GM12872 (cell line): ENCODE data around the gene HID1.
A peak's percentile ranks its signal among the peaks of the same experiment; 100 is the strongest.

ENCODE experiments used
- CTCF ChIP-seq: IDR thresholded peaks from 3 replicates; pipeline ENCODE4 v1.5.1; 2011; ENCODE audit warnings: low read depth, mild to moderate bottlenecking, low read length, moderate library complexity; ENCODE audit not compliant: insufficient read depth

Gene HID1

GRCh38 chr17:74972107-74972972 is at the start of gene HID1:
HID1 (minus strand) TSS chr17:74972759; CDS start chr17:74972656, 103 bp downstream.
- no peak for TF ChIP-seq CTCF

- TF ChIP-seq CTCF: no peak
Measured at GRCh38 chr17:75020331-75021110, 48.0 kb upstream of the HID1 start.

GRCh38 chr17:75019710-75020109 is 47.2 kb upstream of the HID1 start:
- no peak for TF ChIP-seq CTCF

GRCh38 chr17:75019146-75019545 is 46.6 kb upstream of the HID1 start:
- TF ChIP-seq CTCF: no peak

GRCh38 chr17:75013092-75013559 is 40.6 kb upstream of the HID1 start:
- TF ChIP-seq CTCF: no peak

GRCh38 chr17:75012346-75013091 is 40.0 kb upstream of the HID1 start, which contains the start of gene MRPL58:
MRPL58 (plus strand) TSS chr17:75012670; CDS start chr17:75012687, 17 bp downstream.
- peak; percentile 34; the same call in 1 of the 3 replicates for TF ChIP-seq CTCF

- no peak for TF ChIP-seq CTCF
Measured at GRCh38 chr17:75012096-75012345, 39.5 kb upstream of the HID1 start.
